H9 (cell line): ENCODE data around the gene MAP3K5. TPM values are rescaled to one million over a fixed set of nuclear protein-coding genes. Genes with fewer than 3 reads are reported as not detected.

Experiments used
- DNase-seq: peaks from one replicate; pipeline ENCODE4 v3.0.0-alpha.2; 2017
- H2AFZ ChIP-seq: one replicate; pipeline ENCODE4 v1.6.1; 2013; ENCODE audit warnings: mild to moderate bottlenecking, low read length, control low read depth, moderate library complexity
- H2AK5ac ChIP-seq: 2 replicates; pipeline ENCODE4 v1.6.1; 2013; ENCODE audit warnings: low read length, control low read depth, mixed read lengths; ENCODE audit not compliant: insufficient read length
- H2BK120ac ChIP-seq: one replicate; pipeline ENCODE4 v1.6.1; 2013; ENCODE audit warnings: low read depth, mild to moderate bottlenecking, low read length, control low read depth, inconsistent platforms; ENCODE audit not compliant: poor library complexity, severe bottlenecking
- H2BK12ac ChIP-seq: 2 replicates; pipeline ENCODE4 v1.6.1; 2013; ENCODE audit warnings: low read length, control low read depth, mixed read lengths, low read depth; ENCODE audit not compliant: insufficient read length
- H2BK15ac ChIP-seq: 2 replicates; pipeline ENCODE4 v1.6.1; 2013; ENCODE audit warnings: low read depth, low read length, control low read depth
- H2BK20ac ChIP-seq: one replicate; pipeline ENCODE4 v1.6.1; 2013; ENCODE audit warnings: low read depth, mild to moderate bottlenecking, low read length, control low read depth, inconsistent platforms; ENCODE audit not compliant: poor library complexity, severe bottlenecking
- H2BK5ac ChIP-seq: 2 replicates; pipeline ENCODE4 v1.6.1; 2013; ENCODE audit warnings: low read length, control low read depth, mixed read lengths; ENCODE audit not compliant: insufficient read length
- H3K14ac ChIP-seq: 2 replicates; pipeline ENCODE4 v1.6.1; 2013; ENCODE audit warnings: low read length, control low read depth; ENCODE audit not compliant: insufficient read depth
- H3K18ac ChIP-seq: 2 replicates; pipeline ENCODE4 v1.6.1; 2013; ENCODE audit warnings: low read depth, mild to moderate bottlenecking, mixed read lengths, low read length, control low read depth; ENCODE audit not compliant: insufficient read length
- H3K23ac ChIP-seq: 2 replicates; pipeline ENCODE4 v1.6.1; 2013; ENCODE audit warnings: low read length, control low read depth, mixed read lengths, low read depth; ENCODE audit not compliant: insufficient read length
- H3K23me2 ChIP-seq: 2 replicates; pipeline ENCODE4 v1.6.1; 2013; ENCODE audit warnings: low read depth, mild to moderate bottlenecking, mixed read lengths, low read length, control low read depth; ENCODE audit not compliant: insufficient read length, poor library complexity, severe bottlenecking
- H3K27ac ChIP-seq: 2 replicates; pipeline ENCODE4 v1.5.1; 2013; ENCODE audit warnings: low read length, control low read depth, mixed read lengths, low read depth; ENCODE audit not compliant: insufficient read length
- H3K27me3 ChIP-seq: 2 replicates; pipeline ENCODE4 v1.6.1; 2013; ENCODE audit warnings: low read length, control low read depth, inconsistent platforms; ENCODE audit not compliant: insufficient read depth
- H3K4ac ChIP-seq: 2 replicates; pipeline ENCODE4 v1.6.1; 2013; ENCODE audit warnings: low read depth, mild to moderate bottlenecking, control low read depth, inconsistent platforms, low read length, moderate library complexity
- H3K4me1 ChIP-seq: 2 replicates; pipeline ENCODE4 v1.6.1; 2013; ENCODE audit warnings: low read length, control low read depth, inconsistent platforms; ENCODE audit not compliant: insufficient read depth
- H3K4me2 ChIP-seq: 2 replicates; pipeline ENCODE4 v1.6.1; 2013; ENCODE audit warnings: low read length, control low read depth, mixed read lengths; ENCODE audit not compliant: insufficient read length, insufficient read depth
- H3K56ac ChIP-seq: 2 replicates; pipeline ENCODE4 v1.6.1; 2013; ENCODE audit warnings: low read depth, mild to moderate bottlenecking, mixed read lengths, low read length, control low read depth; ENCODE audit not compliant: insufficient read length
- H3K79me1 ChIP-seq: 2 replicates; pipeline ENCODE4 v1.6.1; 2013; ENCODE audit warnings: low read depth, mild to moderate bottlenecking, moderate library complexity, low read length, control low read depth, inconsistent platforms; ENCODE audit not compliant: insufficient read depth, poor library complexity, severe bottlenecking
- H3K79me2 ChIP-seq: 2 replicates; pipeline ENCODE4 v1.6.1; 2013; ENCODE audit warnings: low read length, control low read depth, inconsistent platforms; ENCODE audit not compliant: insufficient read depth
- H3K9ac ChIP-seq: 2 replicates; pipeline ENCODE4 v1.6.1; 2013; ENCODE audit warnings: low read length, control low read depth, mixed read lengths; ENCODE audit not compliant: insufficient read length; ENCODE audit errors: extremely low read depth
- H3K9me3 ChIP-seq: one replicate; pipeline ENCODE4 v1.6.1; 2013; ENCODE audit warnings: low read depth, low read length, inconsistent platforms; ENCODE audit not compliant: control insufficient read depth
- H3T11ph ChIP-seq: one replicate; pipeline ENCODE4 v1.6.1; 2013; ENCODE audit warnings: mild to moderate bottlenecking, low read length, control low read depth, inconsistent platforms
- H4K20me1 ChIP-seq: one replicate; pipeline ENCODE4 v1.6.1; 2013; ENCODE audit not compliant: control insufficient read depth, insufficient read length, insufficient read depth
- H4K5ac ChIP-seq: 2 replicates; pipeline ENCODE4 v1.6.1; 2013; ENCODE audit warnings: low read depth, mild to moderate bottlenecking, mixed read lengths, low read length, control low read depth; ENCODE audit not compliant: insufficient read length
- H4K8ac ChIP-seq: replicated peaks from 2 replicates; pipeline ENCODE4 v1.6.1; 2013; ENCODE audit warnings: low read length, control low read depth, mixed read lengths, low read depth; ENCODE audit not compliant: insufficient read length
- H4K91ac ChIP-seq: 2 replicates; pipeline ENCODE4 v1.6.1; 2013; ENCODE audit warnings: low read depth, mild to moderate bottlenecking, moderate library complexity, mixed read lengths, low read length, control low read depth; ENCODE audit not compliant: insufficient read length
- H3K27ac Mint-ChIP-seq, 3 experiments: 2 replicates in 2 of 3; 3 replicates in 1 of 3; pipeline ENCODE4 v1.8.0; 2020 to 2021; ENCODE audit warnings: mixed read lengths in 3 of 3, mild to moderate bottlenecking in 1 of 3, moderate library complexity in 1 of 3
- H3K27me3 Mint-ChIP-seq: 2 replicates; pipeline ENCODE4 v1.8.0; 2021; ENCODE audit warnings: low read depth, mild to moderate bottlenecking, moderate library complexity, mixed read lengths
- H3K36me3 Mint-ChIP-seq, 3 experiments: 2 replicates in 2 of 3; 3 replicates in 1 of 3; pipeline ENCODE4 v1.8.0; 2020 to 2021; ENCODE audit warnings: low read depth in 3 of 3, mixed read lengths in 3 of 3; ENCODE audit not compliant: insufficient read depth in 1 of 3
- H3K4me1 Mint-ChIP-seq, 2 experiments: 2 replicates each; pipeline ENCODE4 v1.8.0; 2020; ENCODE audit warnings: mixed read lengths in 2 of 2
- H3K4me3 Mint-ChIP-seq, 2 experiments: 2 replicates in 1 of 2; 3 replicates in 1 of 2; pipeline ENCODE4 v1.8.0; 2020 to 2021; ENCODE audit warnings: mild to moderate bottlenecking in 2 of 2, mixed read lengths in 2 of 2, moderate library complexity in 1 of 2
- H3K9me3 Mint-ChIP-seq, 2 experiments: 2 replicates in 1 of 2; 3 replicates in 1 of 2; pipeline ENCODE4 v1.8.0; 2020; ENCODE audit warnings: mild to moderate bottlenecking in 2 of 2, mixed read lengths in 2 of 2, moderate library complexity in 1 of 2
- CTCF ChIP-seq: fragments of 200-600 bp; sonication (generic); conservative IDR thresholded peaks from 3 replicates; pipeline ENCODE4 v1.8.0; 2021; ENCODE audit warnings: antibody characterized with exemption, mild to moderate bottlenecking
- WGBS: extraction: QIAGEN DNeasy Blood & Tissue Kit; methylation state at CpG from one replicate; pipeline ENCODE4 v1.1.7; 2013; ENCODE audit warnings: missing lambda C conversion rate, low lambda C conversion rate, mixed read lengths; ENCODE audit not compliant: insufficient read length; ENCODE audit errors: extremely low coverage; 5-methylcytosine and 5-hydroxymethylcytosine counted together
- total RNA-seq: library from RNA; stranded (reverse); gene quantifications from 2 replicates; pipeline ENCODE4 v1.2.1, GENCODE V29; 2021

MAP3K5 gene
- total RNA-seq, 1 experiment from 2014 or later: 1.6 TPM

- Histone ChIP-seq H3K23me2 (peaks cover 2% of the 10 kb centered on the region), H3K27ac (no peak overlapping the region), H3K14ac (no peak overlapping the region), H2AFZ (no peak overlapping the region), H4K5ac (no peak overlapping the region), H2BK15ac (no peak overlapping the region), H3K23ac (no peak overlapping the region), H2BK120ac (no peak overlapping the region), H3K9ac (no peak overlapping the region), H3K4ac (no peak overlapping the region), H3K4me1 (no peaks in the 10 kb centered on the region), H2BK12ac (no peak overlapping the region), H4K8ac (no peak overlapping the region), H2BK5ac (no peak overlapping the region), H3K27me3 (no peaks in the 10 kb centered on the region), H3K18ac (no peak overlapping the region), H2BK20ac (no peak overlapping the region), H3K79me2 (no peaks in the 10 kb centered on the region), H4K91ac (no peak overlapping the region), H3K4me2 (no peak overlapping the region), H3K56ac (no peak overlapping the region), H3K79me1 (no peaks in the 10 kb centered on the region), H2AK5ac (no peak overlapping the region), H3K9me3 (no peaks in the 10 kb centered on the region), H4K20me1 (no peaks in the 10 kb centered on the region), H3T11ph (no peak overlapping the region)
- no peak for DNase-seq
- WGBS: no CpG with 5 or more reads among the region's 4 CpGs
- Mint-ChIP-seq H3K27ac (no peak overlapping the region), H3K4me3 (no peak overlapping the region), H3K27me3 (no peaks in the 10 kb centered on the region), H3K4me1 (peaks cover 8 to 15% of the 10 kb centered on the region in 2 experiments), H3K9me3 (no peaks in the 10 kb centered on the region), H3K36me3 (no peaks in the 10 kb centered on the region)
- TF ChIP-seq CTCF: no peak
These were observed 41.4 kb downstream of the MAP3K5 start for GRCh38 chr6:136750696-136751521.
